Fibroblast of lung (primary cell): ENCODE measurements around the gene MAP4K4.

Experiments
- CTCF ChIP-seq, 2 donors: IDR thresholded peaks in 1 of 2; conservative IDR thresholded peaks in 1 of 2; 1 replicate in 1 of 2; 2 replicates in 1 of 2; pipeline ENCODE4 v1.5.1; 2011 to 2012; ENCODE audit warnings: low read length in 2 of 2, control low read depth in 1 of 2, inconsistent platforms in 1 of 2, low read depth in 1 of 2, mild to moderate bottlenecking in 1 of 2
- EZH2 ChIP-seq: IDR thresholded peaks from 2 replicates; pipeline ENCODE4 v1.5.1; 2012; ENCODE audit warnings: low read length, control low read depth, mild to moderate bottlenecking; ENCODE audit errors: missing control alignments

GRCh38 chr2:101737478-101738255 is 40.2 kb downstream of the MAP4K4 start:
- TF ChIP-seq CTCF (conservative IDR thresholded peaks at IDR 0.05 in 1 of 2, IDR thresholded peaks at IDR 0.05 in 1 of 2; ENCODE audit: low read depth in 1 of 2, low read length in 2 of 2) (no peak), EZH2 (no peak)
